GM12875 (cell line): ENCODE data around the gene DPP10.
"Not testable (repeated sequence)": the region's sequence is repeated elsewhere in the genome, so short reads cannot be mapped to it uniquely, and the experiment has no call there.

Source experiments
- H3K4me3 ChIP-seq: one replicate; pipeline ENCODE4 v1.5.1; 2011; ENCODE audit warnings: low read depth, low read length, control low read depth
- CTCF ChIP-seq: IDR thresholded peaks from 2 replicates; pipeline ENCODE4 v1.5.1; 2011; ENCODE audit warnings: low read depth, mild to moderate bottlenecking, control low read depth, inconsistent platforms, low read length, moderate library complexity, borderline replicate concordance; ENCODE audit not compliant: insufficient read depth

Gene DPP10

GRCh38 chr2:115084446-115084845 lies 642.0 kb downstream of the DPP10 start:
- no peak for TF ChIP-seq CTCF
- H3K4me3 ChIP-seq: no peak overlapping the region

- not testable (repeated sequence) for H3K4me3 ChIP-seq
Observed at GRCh38 chr2:115086051-115086620, 643.7 kb downstream of the DPP10 start.

- H3K4me3 ChIP-seq: no peak overlapping the region
- TF ChIP-seq CTCF: no peak
Observed at GRCh38 chr2:115094441-115094840, 652.0 kb downstream of the DPP10 start.

GRCh38 chr2:115105966-115106365 lies 663.5 kb downstream of the DPP10 start:
- TF ChIP-seq CTCF: no peak
- H3K4me3 ChIP-seq: no peak overlapping the region

- TF ChIP-seq CTCF: no peak
- H3K4me3 ChIP-seq: no peak overlapping the region
Observed at GRCh38 chr2:115115135-115115534, 672.7 kb downstream of the DPP10 start.

GRCh38 chr2:115118306-115118705 lies 675.9 kb downstream of the DPP10 start:
- TF ChIP-seq CTCF: no peak
- H3K4me3 ChIP-seq: no peak overlapping the region

GRCh38 chr2:115119086-115119485 lies 676.6 kb downstream of the DPP10 start:
- no peak for TF ChIP-seq CTCF
- no peak overlapping the region for H3K4me3 ChIP-seq

- no peak for TF ChIP-seq CTCF
Observed at GRCh38 chr2:115122701-115123100, 680.3 kb downstream of the DPP10 start.

More at GRCh38 chr2:115122701-115123100, 680.3 kb downstream of the DPP10 start:
- H3K4me3 ChIP-seq: no peak overlapping the region
